RPMI8226 (cell line): Measurements from ENCODE around the gene KAZALD1.

Experiments
- DNase-seq: peaks from one replicate; pipeline ENCODE4 v3.0.0-alpha.2; 2015

KAZALD1 gene

GRCh38 chr10:101061624-101062231, at the start of gene KAZALD1:
TSS of gene KAZALD1 (plus strand) at chr10:101061989. CDS start at chr10:101062593, 604 bp downstream.
- DNase-seq: no peak

GRCh38 chr10:101012525-101013364, 49.0 kb upstream of the KAZALD1 start:
- peak; percentile 80 for DNase-seq

- DNase-seq: no peak
Observed at GRCh38 chr10:101013365-101013825, 48.4 kb upstream of the KAZALD1 start.

GRCh38 chr10:101014230-101014884, 47.4 kb upstream of the KAZALD1 start:
- DNase-seq: peak; percentile 58

- DNase-seq: no peak
Observed at GRCh38 chr10:101014966-101015581, 46.7 kb upstream of the KAZALD1 start.

- no peak for DNase-seq
Observed at GRCh38 chr10:101015582-101015973, 46.2 kb upstream of the KAZALD1 start.

- no peak for DNase-seq
Observed at GRCh38 chr10:101016814-101017213, 45.0 kb upstream of the KAZALD1 start.

GRCh38 chr10:101018118-101018599, 43.6 kb upstream of the KAZALD1 start:
- DNase-seq: no peak

GRCh38 chr10:101018600-101019439, 43.0 kb upstream of the KAZALD1 start:
- DNase-seq: peak; percentile 86

- DNase-seq: no peak
Observed at GRCh38 chr10:101019440-101019703, 42.4 kb upstream of the KAZALD1 start.

- no peak for DNase-seq
Observed at GRCh38 chr10:101020427-101021075, 41.2 kb upstream of the KAZALD1 start.

GRCh38 chr10:101021239-101021638, 40.5 kb upstream of the KAZALD1 start:
- no peak for DNase-seq

GRCh38 chr10:101021692-101022251, 40.0 kb upstream of the KAZALD1 start:
- no peak for DNase-seq

- DNase-seq: no peak
Observed at GRCh38 chr10:101022967-101023705, 38.7 kb upstream of the KAZALD1 start.

- DNase-seq: no peak
Observed at GRCh38 chr10:101027106-101027720, 34.6 kb upstream of the KAZALD1 start.

- DNase-seq: no peak
Observed at GRCh38 chr10:101028446-101029337, 33.1 kb upstream of the KAZALD1 start.

- no peak for DNase-seq
Observed at GRCh38 chr10:101029520-101030295, 32.1 kb upstream of the KAZALD1 start.

GRCh38 chr10:101030496-101031127, 31.2 kb upstream of the KAZALD1 start:
- DNase-seq: no peak
